HUES6 (cell line): Measurements from ENCODE around the gene MAP2K5.

Source experiments
- H3K27ac ChIP-seq: 2 replicates; pipeline ENCODE4 v1.7.0; 2013; ENCODE audit warnings: low read depth, mild to moderate bottlenecking, low read length, inconsistent platforms
- H3K27me3 ChIP-seq: 2 replicates; pipeline ENCODE4 v1.6.1; 2013; ENCODE audit warnings: low read length; ENCODE audit not compliant: control insufficient read depth, insufficient read depth
- H3K36me3 ChIP-seq: 2 replicates; pipeline ENCODE4 v1.6.1; 2013; ENCODE audit warnings: low read length; ENCODE audit not compliant: control insufficient read depth, insufficient read depth
- H3K4me1 ChIP-seq: 2 replicates; pipeline ENCODE4 v1.6.1; 2013; ENCODE audit warnings: low read length; ENCODE audit not compliant: control insufficient read depth, insufficient read depth
- H3K4me3 ChIP-seq: 2 replicates; pipeline ENCODE4 v1.5.1; 2013; ENCODE audit warnings: low read depth, low read length
- H3K9ac ChIP-seq: one replicate; pipeline ENCODE4 v1.6.1; 2013; ENCODE audit warnings: mild to moderate bottlenecking, low read length
- H3K9me3 ChIP-seq: 2 replicates; pipeline ENCODE4 v1.6.1; 2013; ENCODE audit warnings: low read depth, low read length; ENCODE audit not compliant: control insufficient read depth, insufficient read depth

Gene MAP2K5

DNA sequence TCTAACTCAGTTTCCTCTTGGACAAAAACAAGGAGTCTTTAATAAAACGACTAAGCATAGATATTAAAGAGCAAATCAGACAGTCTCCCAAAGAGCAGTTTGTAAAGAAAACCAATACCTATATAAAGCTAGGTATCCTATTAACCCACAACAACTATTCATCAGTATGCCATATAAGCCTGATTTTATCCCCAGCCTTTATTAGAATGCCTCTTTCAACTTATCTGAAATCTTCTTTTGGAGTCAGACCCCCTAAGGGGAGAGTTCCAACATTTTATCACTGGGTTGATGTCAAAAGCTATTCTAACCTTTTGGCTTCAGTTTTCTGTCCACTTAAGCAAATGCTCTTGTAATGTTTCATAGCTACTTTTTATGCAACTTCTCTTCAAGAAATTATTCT, 17.8 kb downstream of the MAP2K5 start:
- H3K4me3 ChIP-seq, result no peak overlapping the region
- no peak overlapping the region for H3K27ac ChIP-seq
- H3K36me3 ChIP-seq, result peaks cover 3% of the 10 kb centered on the region; the same call in 1 of the 2 replicates

DNA sequence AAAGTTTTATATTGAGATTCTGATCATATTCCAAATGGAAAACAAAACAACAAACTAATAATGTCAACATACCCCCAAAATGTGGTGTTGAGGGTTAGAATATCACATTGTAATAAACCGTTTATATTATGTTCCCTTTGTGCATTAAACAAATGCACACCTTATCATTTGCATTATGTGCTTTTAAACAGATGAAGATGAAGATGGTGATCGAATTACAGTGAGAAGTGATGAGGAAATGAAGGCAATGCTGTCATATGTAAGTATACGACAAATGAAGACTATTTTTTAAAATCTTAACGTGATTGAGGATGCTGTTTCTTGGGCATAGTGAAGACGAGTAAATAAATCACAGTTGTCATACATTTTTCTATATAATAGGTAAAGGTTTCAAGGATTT, 20.6 kb downstream of the MAP2K5 start:
- Histone ChIP-seq H3K9ac (no peak overlapping the region), H3K36me3 (peaks cover 3% of the 10 kb centered on the region; the same call in 1 of the 2 replicates), H3K4me3 (no peak overlapping the region), H3K27me3 (no peaks in the 10 kb centered on the region), H3K9me3 (peaks cover 1% of the 10 kb centered on the region; the same call in 1 of the 2 replicates), H3K27ac (no peak overlapping the region), H3K4me1 (peaks cover 19% of the 10 kb centered on the region)

More for the DNA sequence above, 17.8 kb downstream of the MAP2K5 start:
- peaks cover 3% of the 10 kb centered on the region; the same call in 1 of the 2 replicates for H3K9me3 ChIP-seq
- H3K4me1 ChIP-seq, result peaks cover 19% of the 10 kb centered on the region
- no peak overlapping the region for H3K9ac ChIP-seq
- H3K27me3 ChIP-seq, result no peaks in the 10 kb centered on the region

GRCh38 chr15:67564021-67564967, 21.8 kb downstream of the MAP2K5 start:
- Histone ChIP-seq H3K9ac (no peak overlapping the region), H3K9me3 (no peaks in the 10 kb centered on the region), H3K36me3 (peaks cover 3% of the 10 kb centered on the region; the same call in 1 of the 2 replicates), H3K4me1 (peaks cover 9% of the 10 kb centered on the region), H3K27ac (no peak overlapping the region), H3K4me3 (no peak overlapping the region), H3K27me3 (no peaks in the 10 kb centered on the region)

DNA sequence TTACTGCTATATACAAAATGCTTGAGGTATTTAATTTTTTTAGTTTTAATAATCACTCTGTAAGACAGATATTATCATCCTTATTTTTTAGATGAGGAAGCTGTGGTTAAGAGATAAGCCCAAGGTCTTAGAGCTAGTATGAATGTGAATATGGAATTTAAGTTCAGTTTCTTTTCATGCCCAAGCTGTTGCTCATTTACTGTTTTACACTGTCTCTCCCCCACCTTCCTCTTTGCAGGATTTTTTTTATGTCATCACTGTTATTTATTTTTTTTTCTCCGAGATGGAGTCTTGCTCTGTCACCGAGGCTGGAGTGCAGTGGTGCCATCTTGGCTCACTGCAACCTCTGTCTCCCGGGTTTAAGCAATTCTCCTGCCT, 22.5 kb downstream of the MAP2K5 start:
- Histone ChIP-seq H3K4me3 (no peak overlapping the region), H3K9me3 (no peaks in the 10 kb centered on the region), H3K27me3 (no peaks in the 10 kb centered on the region), H3K9ac (no peak overlapping the region), H3K36me3 (peaks cover 3% of the 10 kb centered on the region; the same call in 1 of the 2 replicates), H3K27ac (no peak overlapping the region), H3K4me1 (peaks cover 9% of the 10 kb centered on the region)

DNA sequence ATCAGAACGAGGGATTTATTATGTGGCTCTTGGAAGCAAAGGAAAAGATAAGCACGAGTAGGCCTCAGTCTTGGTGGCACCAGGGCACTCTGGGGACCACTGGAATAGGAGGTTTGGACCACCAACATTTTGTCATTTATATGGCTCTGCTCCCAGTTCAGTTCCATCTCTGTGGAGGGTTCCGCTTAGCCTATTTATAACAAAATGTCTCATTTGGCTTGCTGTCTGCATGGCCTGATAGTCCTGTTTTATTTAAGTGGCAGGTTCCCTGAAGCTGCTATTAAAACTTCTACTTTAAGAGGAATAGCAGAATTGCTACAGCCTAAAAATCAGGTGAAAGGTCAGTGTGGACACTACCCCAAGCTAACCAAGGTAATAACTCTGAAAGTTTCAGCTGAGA, 27.2 kb downstream of the MAP2K5 start:
- Histone ChIP-seq H3K27me3 (no peaks in the 10 kb centered on the region), H3K27ac (no peak overlapping the region), H3K4me3 (no peak overlapping the region), H3K9me3 (no peaks in the 10 kb centered on the region), H3K4me1 (no peaks in the 10 kb centered on the region), H3K9ac (no peak overlapping the region), H3K36me3 (no peaks in the 10 kb centered on the region)

GRCh38 chr15:67570875-67571647, 28.6 kb downstream of the MAP2K5 start:
- Histone ChIP-seq H3K27me3 (no peaks in the 10 kb centered on the region), H3K4me1 (peaks cover 8% of the 10 kb centered on the region), H3K9me3 (no peaks in the 10 kb centered on the region), H3K36me3 (no peaks in the 10 kb centered on the region), H3K9ac (no peak overlapping the region), H3K4me3 (no peak overlapping the region), H3K27ac (no peak overlapping the region)

DNA sequence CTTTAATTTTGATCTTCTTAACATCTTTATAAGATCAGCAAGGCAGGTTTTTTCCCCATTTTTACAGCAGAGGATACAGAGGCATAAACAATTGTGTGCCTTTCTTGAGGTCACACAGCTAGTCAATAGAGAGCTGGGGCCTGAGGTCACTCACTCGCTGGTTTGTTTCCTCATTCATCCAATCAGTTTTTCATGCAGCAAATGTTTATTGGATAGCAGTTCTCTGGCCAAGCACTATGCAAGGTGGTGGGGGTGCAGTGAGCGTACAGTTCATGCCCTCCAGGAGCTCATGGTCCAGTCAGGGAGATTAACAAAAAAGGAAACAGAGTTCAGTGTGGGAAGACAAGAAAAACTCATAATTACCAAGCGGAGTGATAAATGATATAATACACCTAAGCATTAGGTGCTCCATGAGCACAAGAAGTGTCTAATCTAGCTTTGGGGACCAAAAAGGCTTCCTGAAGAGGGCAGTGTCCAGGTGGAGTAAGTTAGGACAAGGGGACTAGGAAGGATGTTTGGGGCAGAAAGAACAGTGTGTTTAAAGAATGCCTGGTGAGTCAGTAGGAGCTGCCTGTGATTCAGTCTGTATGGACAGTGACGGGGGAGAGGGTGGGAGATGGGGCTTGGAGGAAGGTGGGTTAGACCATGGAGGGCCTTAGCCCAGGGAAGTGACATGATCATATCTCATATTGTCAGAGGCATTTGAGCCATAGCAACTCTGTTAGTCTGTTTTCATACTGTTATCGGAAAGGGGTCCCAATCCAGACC, 29.3 kb downstream of the MAP2K5 start:
- Histone ChIP-seq H3K36me3 (no peaks in the 10 kb centered on the region), H3K27ac (no peak overlapping the region), H3K9me3 (no peaks in the 10 kb centered on the region), H3K9ac (no peak overlapping the region), H3K4me3 (no peak overlapping the region), H3K4me1 (peaks cover 8% of the 10 kb centered on the region), H3K27me3 (no peaks in the 10 kb centered on the region)

DNA sequence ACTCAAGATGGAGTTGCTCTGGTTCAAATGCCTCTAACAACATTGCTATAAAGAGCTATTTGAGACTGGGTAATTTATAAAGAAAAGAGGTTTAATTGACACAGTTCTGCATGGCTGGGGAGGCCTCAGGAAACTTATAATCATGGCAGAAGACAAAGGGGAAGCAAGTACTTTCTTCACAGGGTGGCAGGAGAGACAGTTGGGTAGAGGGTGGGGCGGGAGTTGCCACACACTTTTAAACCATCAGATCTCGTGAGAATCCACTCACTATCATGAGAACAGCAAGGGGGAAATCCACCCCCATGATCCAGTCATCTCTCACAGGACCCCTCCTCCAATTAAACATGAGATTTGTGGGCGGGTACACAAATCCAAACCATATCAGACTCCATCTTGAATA, 30.7 kb downstream of the MAP2K5 start:
- Histone ChIP-seq H3K27ac (no peak overlapping the region), H3K4me3 (no peak overlapping the region), H3K9ac (no peak overlapping the region), H3K4me1 (peaks cover 8% of the 10 kb centered on the region), H3K36me3 (no peaks in the 10 kb centered on the region), H3K9me3 (no peaks in the 10 kb centered on the region), H3K27me3 (no peaks in the 10 kb centered on the region)

DNA sequence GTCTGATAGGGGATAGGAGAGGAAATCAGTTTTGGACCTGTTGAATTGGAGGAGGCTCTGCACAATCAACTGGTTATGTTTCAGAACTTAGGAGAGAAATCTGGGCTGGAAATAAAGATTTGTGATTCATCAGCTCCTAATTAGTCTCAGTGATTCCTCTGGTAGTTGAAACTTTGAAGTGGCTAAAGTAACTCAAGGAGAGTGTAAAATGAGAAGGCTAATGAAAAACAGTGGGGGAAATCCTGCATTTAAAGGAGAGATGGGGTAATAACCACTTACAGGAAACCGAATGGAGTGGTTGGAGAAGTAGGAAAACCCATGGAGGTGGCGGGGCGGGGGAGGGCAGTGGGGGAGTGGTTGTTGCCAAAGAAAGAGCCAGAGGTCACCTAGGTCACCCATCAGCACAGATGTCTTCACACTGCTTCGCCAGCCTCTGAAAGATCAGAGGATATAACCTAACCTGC, 32.6 kb downstream of the MAP2K5 start:
- Histone ChIP-seq H3K9me3 (no peaks in the 10 kb centered on the region), H3K27ac (no peak overlapping the region), H3K36me3 (no peaks in the 10 kb centered on the region), H3K27me3 (no peaks in the 10 kb centered on the region), H3K9ac (no peak overlapping the region), H3K4me3 (no peak overlapping the region), H3K4me1 (peaks cover 8% of the 10 kb centered on the region)

GRCh38 chr15:67578020-67578600, 35.6 kb downstream of the MAP2K5 start:
- no peaks in the 10 kb centered on the region for H3K9me3 ChIP-seq
- H3K4me1 ChIP-seq, result peaks cover 8% of the 10 kb centered on the region
- no peak overlapping the region for H3K27ac ChIP-seq
- no peaks in the 10 kb centered on the region for H3K36me3 ChIP-seq
- H3K4me3 ChIP-seq, result no peak overlapping the region
- H3K9ac ChIP-seq, result no peak overlapping the region
- no peaks in the 10 kb centered on the region for H3K27me3 ChIP-seq
